ENCODE measurements around the gene PIK3R5.
A peak's percentile ranks its signal among the peaks of the same experiment; 100 is the strongest.

PIK3R5 gene

DNA sequence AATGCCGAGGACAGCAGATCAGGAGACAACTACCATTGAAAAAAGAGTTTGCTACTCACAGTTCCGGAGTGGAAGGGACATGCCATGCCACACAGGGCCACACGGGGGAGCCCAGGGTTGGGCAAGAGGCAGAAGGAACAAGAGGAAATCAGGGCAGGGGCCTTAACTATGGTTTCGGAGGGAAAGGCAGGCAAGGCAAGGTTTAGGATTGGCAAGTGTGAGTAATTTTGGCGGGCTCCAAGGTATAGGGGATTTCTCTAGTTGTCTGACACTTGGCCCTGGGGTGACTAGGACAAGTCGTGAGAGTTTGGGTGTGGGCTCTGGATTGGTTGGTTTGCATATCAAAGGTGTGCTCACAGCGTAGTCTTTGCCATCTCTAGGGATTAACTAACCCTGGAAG, 28.8 kb upstream of the PIK3R5 start:
- TF ChIP-seq, protein P1, sequence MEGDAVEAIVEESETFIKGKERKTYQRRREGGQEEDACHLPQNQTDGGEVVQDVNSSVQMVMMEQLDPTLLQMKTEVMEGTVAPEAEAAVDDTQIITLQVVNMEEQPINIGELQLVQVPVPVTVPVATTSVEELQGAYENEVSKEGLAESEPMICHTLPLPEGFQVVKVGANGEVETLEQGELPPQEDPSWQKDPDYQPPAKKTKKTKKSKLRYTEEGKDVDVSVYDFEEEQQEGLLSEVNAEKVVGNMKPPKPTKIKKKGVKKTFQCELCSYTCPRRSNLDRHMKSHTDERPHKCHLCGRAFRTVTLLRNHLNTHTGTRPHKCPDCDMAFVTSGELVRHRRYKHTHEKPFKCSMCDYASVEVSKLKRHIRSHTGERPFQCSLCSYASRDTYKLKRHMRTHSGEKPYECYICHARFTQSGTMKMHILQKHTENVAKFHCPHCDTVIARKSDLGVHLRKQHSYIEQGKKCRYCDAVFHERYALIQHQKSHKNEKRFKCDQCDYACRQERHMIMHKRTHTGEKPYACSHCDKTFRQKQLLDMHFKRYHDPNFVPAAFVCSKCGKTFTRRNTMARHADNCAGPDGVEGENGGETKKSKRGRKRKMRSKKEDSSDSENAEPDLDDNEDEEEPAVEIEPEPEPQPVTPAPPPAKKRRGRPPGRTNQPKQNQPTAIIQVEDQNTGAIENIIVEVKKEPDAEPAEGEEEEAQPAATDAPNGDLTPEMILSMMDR (IDR thresholded peaks at IDR 0.05) = peak; percentile 75

DNA sequence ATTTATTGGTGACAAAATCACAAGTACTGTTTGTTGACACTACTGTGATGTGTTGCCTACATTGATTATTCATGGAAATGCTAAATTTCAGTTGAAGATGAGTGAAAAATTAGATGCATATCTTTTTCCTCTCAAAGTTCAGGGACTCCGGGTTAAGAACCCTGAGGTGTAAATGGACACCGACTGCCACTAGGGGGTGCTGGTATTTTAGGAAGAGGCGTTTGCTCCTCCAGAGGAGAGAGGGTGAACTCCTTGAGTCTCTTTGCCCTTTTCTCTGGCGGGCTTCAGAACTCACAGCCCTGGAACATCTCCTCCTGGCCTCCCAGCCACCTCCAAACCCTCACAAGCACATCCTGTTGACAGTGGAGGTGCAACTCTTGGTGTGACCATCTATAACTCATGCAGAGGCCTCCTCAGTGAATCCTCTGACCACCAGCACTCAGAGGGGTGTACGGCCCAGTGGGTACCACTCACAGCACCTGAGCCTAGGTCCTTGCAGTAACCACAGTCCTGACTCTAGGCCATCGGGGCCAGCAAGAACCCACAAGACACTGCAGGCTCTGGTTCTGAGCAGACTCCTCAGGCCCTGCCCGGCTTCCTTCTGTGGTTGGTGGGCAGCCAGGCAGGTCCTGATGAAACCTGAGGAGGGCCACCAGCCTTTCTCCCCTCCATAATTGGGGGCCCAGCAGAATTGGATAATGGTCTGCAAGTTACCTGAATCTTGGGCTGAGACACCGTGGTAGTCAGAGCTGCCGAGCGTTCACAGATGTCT, 26.2 kb upstream of the PIK3R5 start:
- TF ChIP-seq, protein P1 (IDR thresholded peaks at IDR 0.05) = peak; percentile 83

DNA sequence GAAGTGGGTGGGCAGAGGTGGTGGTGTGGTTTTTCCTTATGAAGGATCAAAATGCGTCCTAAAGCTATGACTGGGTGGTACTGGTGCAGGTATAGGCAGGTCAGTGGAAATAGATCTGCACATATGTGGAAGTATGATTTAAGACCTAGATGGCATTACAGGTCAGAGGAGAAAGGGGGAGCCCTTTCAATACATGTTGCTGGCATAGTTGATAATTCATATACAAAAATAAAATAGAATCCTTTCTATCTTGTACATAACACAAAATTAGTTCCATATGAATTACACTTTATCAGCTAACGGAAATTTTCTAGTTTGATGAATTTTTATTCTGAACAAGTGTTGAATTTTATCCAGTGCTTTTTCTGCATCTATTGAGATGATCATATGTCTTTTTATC, 20.8 kb upstream of the PIK3R5 start:
- TF ChIP-seq, protein P1 (IDR thresholded peaks at IDR 0.05) = peak; percentile 30; the same call in 1 of the 2 replicates

DNA sequence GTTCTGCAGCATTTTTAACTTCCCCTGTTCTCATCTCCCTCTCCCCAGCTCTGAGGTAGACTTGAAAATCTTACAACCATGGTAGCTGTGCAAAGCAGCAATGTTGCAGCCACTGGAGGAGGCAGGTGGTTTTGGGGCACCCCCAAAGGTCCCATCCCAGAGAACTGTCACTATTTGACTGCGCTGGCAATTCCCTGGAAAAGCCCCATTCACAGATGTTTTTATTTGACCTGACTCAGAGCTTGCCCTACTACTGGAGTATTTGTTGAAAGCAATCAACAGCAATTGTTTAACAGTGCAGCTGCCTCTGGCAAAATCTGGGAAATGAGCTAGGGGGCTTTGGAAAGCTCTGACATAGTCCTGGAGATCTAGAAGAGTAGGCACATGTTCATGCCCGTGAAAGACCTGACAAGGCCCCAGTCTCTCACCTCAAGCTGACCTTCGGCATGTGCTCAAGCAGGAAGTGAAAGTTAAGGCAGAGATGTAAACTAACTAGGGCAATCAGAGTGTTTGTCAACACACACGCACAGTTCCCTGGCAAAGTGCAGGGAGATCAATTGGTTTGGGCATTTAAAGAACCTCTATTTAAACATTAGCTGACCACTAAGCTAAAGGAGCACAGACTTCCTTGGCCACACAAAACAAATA, 19.7 kb upstream of the PIK3R5 start:
- TF ChIP-seq, protein P1 (IDR thresholded peaks at IDR 0.05) = no peak

DNA sequence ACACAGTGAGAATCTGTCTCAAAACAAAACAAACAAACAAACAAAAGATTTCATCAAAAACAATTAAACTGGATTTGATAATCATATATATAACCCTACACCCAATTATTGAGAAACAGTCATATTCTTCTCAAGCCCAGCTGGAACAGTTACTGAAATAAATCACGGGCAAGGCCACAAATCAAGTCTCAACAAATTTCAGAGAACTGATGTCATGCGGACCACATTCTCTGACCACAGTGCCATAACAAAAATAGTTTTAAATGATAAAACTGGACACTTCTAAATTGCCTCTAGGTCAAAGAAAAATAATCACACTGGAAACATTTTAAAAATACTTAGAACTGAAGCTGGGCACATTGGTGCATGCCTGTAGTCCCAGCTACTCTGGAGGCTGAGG, 15.9 kb upstream of the PIK3R5 start:
- TF ChIP-seq, protein P1 (IDR thresholded peaks at IDR 0.05) = no peak

DNA sequence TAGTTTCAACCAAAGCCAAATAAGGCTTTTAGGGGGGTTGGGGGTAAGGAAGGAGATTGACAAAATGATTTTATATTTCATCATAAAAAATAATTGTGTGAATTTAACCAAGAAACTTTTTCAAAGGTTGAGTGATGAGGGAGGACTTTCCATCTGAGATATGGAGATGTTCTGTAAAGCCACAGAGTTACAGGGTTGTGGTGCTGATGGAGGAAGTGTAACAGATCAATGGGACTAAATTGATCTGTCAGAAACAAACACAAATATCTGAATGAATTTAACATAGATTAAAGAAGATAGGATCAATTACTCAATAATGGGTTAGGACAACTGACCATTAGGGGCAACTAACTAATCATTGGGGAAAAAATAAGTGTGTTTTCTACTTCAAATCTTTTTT, 14.2 kb upstream of the PIK3R5 start:
- TF ChIP-seq, protein P1 (IDR thresholded peaks at IDR 0.05) = no peak

DNA sequence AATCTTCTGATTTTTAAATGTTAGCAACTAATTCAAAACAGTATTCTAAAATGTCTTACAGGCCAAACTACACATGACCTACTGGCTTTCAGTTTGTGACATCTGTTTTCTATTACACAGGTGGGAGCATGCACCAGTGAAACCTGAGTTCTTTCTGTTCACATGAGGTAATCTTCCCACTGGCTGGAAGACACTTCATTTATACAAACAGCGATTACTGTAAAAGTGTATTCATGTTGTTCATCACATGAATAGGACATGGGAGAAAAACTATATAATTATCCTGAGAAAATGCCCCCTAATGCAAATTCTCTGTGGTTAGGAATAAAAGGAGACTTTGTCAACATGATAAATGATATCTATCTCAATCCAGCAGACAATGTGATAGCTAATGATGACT, 11.1 kb upstream of the PIK3R5 start:
- TF ChIP-seq, protein P1 (IDR thresholded peaks at IDR 0.05) = no peak

Data from LNCAP (cell line).